Epithelial cell of esophagus (primary cell): ENCODE measurements around the gene LRSAM1.

ENCODE experiments used
- DNase-seq: peaks from one replicate; pipeline ENCODE4 v3.0.0; 2010; ENCODE audit warnings: low read depth
- H3K4me3 ChIP-seq: 2 replicates; pipeline ENCODE4 v1.5.1; 2011; ENCODE audit warnings: mild to moderate bottlenecking, low read length, control low read depth
- TF ChIP-seq, protein P1 (sequence below): IDR thresholded peaks from 2 replicates; pipeline ENCODE4 v1.5.1; 2011; ENCODE audit warnings: low read depth, mild to moderate bottlenecking, low read length, control low read depth, inconsistent platforms; ENCODE audit not compliant: insufficient read depth; ENCODE audit errors: missing control alignments

The LRSAM1 gene

DNA sequence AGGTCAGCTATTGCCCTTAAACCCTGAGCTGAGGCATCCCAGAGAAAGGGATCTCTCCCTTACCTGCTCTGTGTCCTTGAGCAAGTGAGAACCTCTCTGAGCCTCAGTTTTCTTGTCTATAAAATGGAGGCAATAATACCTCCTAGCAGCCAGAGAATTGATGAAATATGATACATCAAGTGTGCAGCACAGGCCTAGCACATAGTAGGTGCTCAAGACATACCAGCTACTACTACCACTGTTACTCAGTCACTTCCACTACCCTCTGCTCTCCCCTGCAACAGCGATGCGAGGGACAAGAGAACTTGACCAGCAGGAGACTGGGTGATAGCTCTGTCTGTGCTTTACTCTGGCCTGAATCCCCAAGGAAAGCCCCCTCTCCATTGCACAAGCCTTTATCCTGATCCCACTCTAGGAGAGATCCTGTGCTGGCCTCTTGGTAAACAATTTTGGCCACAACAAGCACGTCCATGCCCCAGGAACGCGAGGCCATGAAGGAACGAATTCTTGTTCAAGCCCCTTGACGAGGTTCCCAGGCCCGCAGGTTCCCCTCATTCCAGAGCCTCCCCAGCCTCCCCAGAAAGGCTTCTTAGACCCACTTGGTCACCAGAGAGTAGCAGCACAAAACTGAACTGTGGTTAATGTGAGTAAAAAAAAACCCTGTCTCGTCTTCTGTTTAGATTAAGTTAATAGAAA lies 39.4 kb downstream of the LRSAM1 start:
- TF ChIP-seq, protein P1, sequence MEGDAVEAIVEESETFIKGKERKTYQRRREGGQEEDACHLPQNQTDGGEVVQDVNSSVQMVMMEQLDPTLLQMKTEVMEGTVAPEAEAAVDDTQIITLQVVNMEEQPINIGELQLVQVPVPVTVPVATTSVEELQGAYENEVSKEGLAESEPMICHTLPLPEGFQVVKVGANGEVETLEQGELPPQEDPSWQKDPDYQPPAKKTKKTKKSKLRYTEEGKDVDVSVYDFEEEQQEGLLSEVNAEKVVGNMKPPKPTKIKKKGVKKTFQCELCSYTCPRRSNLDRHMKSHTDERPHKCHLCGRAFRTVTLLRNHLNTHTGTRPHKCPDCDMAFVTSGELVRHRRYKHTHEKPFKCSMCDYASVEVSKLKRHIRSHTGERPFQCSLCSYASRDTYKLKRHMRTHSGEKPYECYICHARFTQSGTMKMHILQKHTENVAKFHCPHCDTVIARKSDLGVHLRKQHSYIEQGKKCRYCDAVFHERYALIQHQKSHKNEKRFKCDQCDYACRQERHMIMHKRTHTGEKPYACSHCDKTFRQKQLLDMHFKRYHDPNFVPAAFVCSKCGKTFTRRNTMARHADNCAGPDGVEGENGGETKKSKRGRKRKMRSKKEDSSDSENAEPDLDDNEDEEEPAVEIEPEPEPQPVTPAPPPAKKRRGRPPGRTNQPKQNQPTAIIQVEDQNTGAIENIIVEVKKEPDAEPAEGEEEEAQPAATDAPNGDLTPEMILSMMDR: no peak
- no peak overlapping the region for H3K4me3 ChIP-seq
- no peak for DNase-seq

DNA sequence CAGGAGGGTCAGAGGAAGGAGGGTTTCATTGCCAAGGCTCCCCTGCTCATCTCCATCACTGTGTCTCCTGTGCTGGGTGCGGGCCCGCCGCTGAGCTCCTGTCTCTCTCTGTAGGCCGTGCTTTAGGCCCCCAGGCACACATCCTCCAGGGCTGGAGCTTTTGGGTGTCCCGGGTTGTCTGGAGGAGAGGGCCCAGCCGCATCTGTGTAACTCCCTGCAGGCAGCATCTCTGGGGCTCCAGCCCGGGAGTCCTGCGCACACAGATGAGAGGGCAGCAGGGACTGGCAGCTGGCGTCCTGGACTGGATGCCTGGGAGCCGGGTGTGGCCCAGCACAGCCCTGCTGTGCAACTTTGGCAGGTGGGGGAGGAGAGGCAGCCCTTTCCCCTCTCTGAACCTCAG lies 40.2 kb downstream of the LRSAM1 start:
- TF ChIP-seq, protein P1: no peak
- DNase-seq: no peak
- no peak overlapping the region for H3K4me3 ChIP-seq

DNA sequence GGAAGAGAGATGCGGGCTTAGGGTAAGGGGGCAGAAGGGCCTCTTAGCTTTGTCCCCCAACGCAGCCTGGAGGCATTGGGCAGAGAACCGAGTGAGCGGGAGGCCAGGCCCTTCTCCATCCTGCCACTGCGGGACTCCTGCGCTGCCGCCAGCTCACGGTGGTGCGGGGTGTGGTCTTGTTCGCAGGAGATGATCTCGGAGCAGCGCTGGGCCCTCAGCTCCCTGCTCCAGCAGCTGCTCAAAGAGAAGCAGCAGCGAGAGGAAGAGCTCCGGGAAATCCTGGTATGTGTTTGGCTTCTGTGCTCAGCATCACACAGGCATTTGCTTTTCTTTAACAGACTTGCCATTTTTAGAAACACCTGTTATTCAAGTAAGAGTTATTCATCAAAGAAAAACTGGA lies 41.3 kb downstream of the LRSAM1 start:
- TF ChIP-seq, protein P1: no peak
- H3K4me3 ChIP-seq: no peak overlapping the region
- DNase-seq: no peak

DNA sequence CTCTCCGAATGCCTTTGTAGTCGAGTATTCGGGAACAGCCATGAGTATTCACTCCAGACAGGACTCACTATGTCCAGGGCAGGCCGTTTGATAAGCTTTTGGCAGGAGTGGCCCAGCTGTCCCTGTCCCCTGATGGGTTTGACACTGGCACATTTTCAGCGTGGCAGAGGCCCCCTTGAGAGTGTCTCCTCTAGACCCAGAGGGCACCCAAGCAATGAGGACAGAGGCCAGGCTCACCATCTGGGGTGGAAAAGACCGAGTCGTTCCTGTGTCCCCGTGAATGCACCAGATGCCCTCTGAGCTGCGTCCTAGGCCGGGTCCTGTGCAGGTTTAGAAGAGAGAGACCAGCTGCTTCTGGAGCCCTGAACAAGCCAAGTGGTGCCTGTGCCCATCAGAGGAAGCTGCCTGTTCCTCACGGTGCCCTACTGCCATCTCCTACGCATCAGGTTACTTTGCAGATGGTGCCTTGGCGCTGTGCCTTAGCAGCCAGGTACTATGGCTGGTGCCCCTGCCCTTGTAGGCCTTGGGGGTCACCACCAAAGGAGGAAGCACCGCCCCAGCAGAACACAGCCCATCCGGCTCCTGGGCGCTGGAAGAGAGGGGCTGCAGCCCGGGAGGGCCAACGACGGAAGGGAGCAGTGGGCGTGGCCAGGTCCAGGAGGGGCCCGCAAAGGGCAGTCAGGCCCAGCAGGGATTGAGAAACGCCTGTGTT lies 42.4 kb downstream of the LRSAM1 start:
- TF ChIP-seq, protein P1: no peak
- no peak for DNase-seq
- H3K4me3 ChIP-seq: no peak overlapping the region

DNA sequence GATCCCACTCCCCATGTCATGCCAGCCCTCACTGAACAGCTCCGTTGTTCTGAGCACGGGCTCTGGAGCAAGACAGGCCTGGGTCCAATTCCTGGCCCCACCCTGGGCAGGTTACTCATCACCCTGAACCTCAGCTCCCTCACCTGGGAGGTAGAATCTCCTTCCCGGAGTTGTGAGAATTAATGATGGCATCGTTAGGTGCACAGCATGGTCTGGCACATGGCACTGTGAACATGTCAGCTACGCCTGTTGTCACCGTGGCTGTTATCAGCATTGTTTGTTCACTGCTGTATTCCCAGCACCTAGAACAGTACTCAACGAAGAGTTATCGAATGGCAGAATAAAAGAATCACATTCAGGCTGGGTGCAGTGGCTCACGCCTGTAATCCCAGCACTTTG lies 43.0 kb downstream of the LRSAM1 start:
- peak; percentile 33 for DNase-seq
- TF ChIP-seq, protein P1: no peak
- H3K4me3 ChIP-seq: no peak overlapping the region

DNA sequence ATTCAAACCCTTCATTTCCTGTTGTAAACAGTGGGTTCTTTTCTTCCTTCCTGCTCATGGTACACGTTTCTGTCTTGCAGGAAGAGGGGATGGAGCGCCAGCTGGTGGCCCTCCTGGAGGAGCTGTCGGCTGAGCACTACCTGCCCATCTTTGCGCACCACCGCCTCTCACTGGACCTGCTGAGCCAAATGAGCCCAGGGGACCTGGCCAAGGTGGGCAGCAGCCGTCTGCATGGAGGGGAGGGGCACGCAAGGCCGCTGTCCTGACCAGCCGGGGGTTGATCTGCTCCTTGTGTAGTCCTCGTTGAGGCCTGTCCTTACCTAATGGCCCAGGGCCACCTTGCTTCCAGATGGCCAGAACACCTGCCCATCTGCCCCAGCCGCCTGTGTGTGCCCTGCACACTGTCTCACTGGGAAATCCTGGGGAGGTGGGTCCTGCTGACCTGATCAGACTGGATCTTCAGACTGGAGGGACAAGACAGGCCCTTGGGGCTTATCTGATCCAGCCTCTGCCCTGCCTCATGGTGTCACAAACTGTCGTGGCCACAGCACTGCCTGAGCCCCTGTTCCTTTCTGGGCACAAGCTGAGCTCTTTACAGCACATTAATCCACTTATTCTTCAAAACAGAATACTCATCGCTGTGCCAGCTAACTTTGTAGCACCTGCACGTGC lies 44.7 kb downstream of the LRSAM1 start:
- no peak overlapping the region for H3K4me3 ChIP-seq
- no peak for DNase-seq
- TF ChIP-seq, protein P1: no peak
